Erythroblast (primary cell): Measurements from ENCODE around the gene ZFYVE1.

Experiments used
- GATA1 ChIP-seq: IDR thresholded peaks from 2 replicates; pipeline ENCODE4 v1.6.1; 2011; ENCODE audit warnings: low read depth, mild to moderate bottlenecking, control low read depth, low read length, moderate library complexity
- POLR2A ChIP-seq: IDR thresholded peaks from 2 replicates; pipeline ENCODE4 v1.6.1; 2011; ENCODE audit warnings: mild to moderate bottlenecking, low read length

DNA sequence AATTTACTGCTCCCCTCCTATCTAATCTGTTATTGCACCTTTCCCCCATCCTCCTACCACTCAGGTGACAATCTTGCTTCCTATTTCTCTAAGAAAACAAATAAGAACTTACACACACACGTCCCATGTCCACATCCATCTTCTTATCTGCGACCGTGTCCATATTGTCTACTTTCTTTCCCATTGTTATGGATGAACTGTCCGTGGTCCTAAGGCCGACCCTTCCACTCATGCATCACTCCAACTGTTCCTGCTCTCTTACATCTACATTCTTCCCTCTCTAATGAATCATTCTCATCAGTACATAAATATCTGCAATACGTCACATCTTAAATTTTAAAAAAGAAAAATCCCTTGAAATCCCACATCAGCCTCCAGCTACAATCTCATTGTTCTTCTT is 30.0 kb downstream of the ZFYVE1 start:
- TF ChIP-seq POLR2A (no peak), GATA1 (no peak)
